IMR-90 (cell line): ENCODE results near the gene SLIT3. TPM values are rescaled to one million over a fixed set of nuclear protein-coding genes. Genes with fewer than 3 reads are reported as not detected.

Experiments used
- ATAC-seq: fragments of 200-7000 bp; cut with Tn5 transposase; 2 replicates; pipeline ENCODE4 v1.9.1; 2020; ENCODE audit warnings: low read depth, mild to moderate bottlenecking, moderate library complexity
- BruUV-seq: library from RNA; stranded (reverse); fragments of 400-500 nt; replicated peaks from 2 replicates; lab custom pipeline; 2021; lab: Mats Ljungman, UMichigan
- CTCF ChIA-PET: fragments of 300-600 bp; formaldehyde crosslinking; extraction: SDS; loops from one replicate; lab custom pipeline; 2021; ENCODE audit warnings: antibody characterized with exemption; lab: Yijun Ruan, JAX
- POLR2A ChIA-PET: fragments of 300-600 bp; sonication (Branson Sonifier 250); formaldehyde crosslinking; loops from one replicate; lab custom pipeline; 2022; ENCODE audit warnings: antibody characterized with exemption; ENCODE audit not compliant: unreplicated experiment; lab: Charles Lee
- DNase-seq: peaks from one replicate; pipeline ENCODE4 v3.0.0; 2013
- H2AFZ ChIP-seq: replicated peaks from 2 replicates; pipeline ENCODE3; 2013; ENCODE audit warnings: low read length, mild to moderate bottlenecking; ENCODE audit not compliant: poor library complexity
- H2AK5ac ChIP-seq: 2 replicates; pipeline ENCODE4 v1.6.1; 2013; ENCODE audit warnings: low read depth, low read length, inconsistent platforms
- H2AK9ac ChIP-seq: replicated peaks from 2 replicates; pipeline ENCODE3; 2013; ENCODE audit warnings: mild to moderate bottlenecking, low read depth, low read length, moderate library complexity; ENCODE audit not compliant: poor library complexity
- H2BK120ac ChIP-seq: 2 replicates; pipeline ENCODE4 v1.6.1; 2013; ENCODE audit warnings: low read depth, low read length, inconsistent platforms
- H2BK15ac ChIP-seq: 3 replicates; pipeline ENCODE4 v1.6.1; 2013; ENCODE audit warnings: low read depth, low read length, inconsistent platforms
- H2BK20ac ChIP-seq: 2 replicates; pipeline ENCODE4 v1.6.1; 2013; ENCODE audit warnings: low read depth, mild to moderate bottlenecking, inconsistent platforms, low read length, moderate library complexity
- H2BK5ac ChIP-seq: 2 replicates; pipeline ENCODE4 v1.6.1; 2013; ENCODE audit warnings: mild to moderate bottlenecking, low read depth, low read length, inconsistent platforms; ENCODE audit not compliant: poor library complexity, severe bottlenecking
- H3K14ac ChIP-seq: replicated peaks from 2 replicates; pipeline ENCODE4 v1.6.1; 2013; ENCODE audit warnings: low read depth, low read length, inconsistent platforms
- H3K18ac ChIP-seq: 2 replicates; pipeline ENCODE4 v1.6.1; 2013; ENCODE audit warnings: low read depth, low read length, control low read depth
- H3K23ac ChIP-seq: 2 replicates; pipeline ENCODE4 v1.6.1; 2013; ENCODE audit warnings: low read depth, low read length, inconsistent platforms
- H3K27ac ChIP-seq: 2 replicates; pipeline ENCODE4 v1.5.1; 2013; ENCODE audit warnings: mild to moderate bottlenecking, control low read depth, low read length; ENCODE audit not compliant: insufficient read depth
- H3K27me3 ChIP-seq: 2 replicates; pipeline ENCODE4 v1.6.1; 2013; ENCODE audit warnings: low read length; ENCODE audit not compliant: control insufficient read depth, insufficient read depth
- H3K36me3 ChIP-seq: 2 replicates; pipeline ENCODE4 v1.6.1; 2013; ENCODE audit warnings: low read length, mixed read lengths; ENCODE audit not compliant: control insufficient read depth, insufficient read depth
- H3K4ac ChIP-seq: 2 replicates; pipeline ENCODE4 v1.6.1; 2013; ENCODE audit warnings: low read depth, low read length, inconsistent platforms
- H3K4me1 ChIP-seq: 2 replicates; pipeline ENCODE4 v1.6.1; 2013; ENCODE audit warnings: low read length, mixed read lengths; ENCODE audit not compliant: control insufficient read depth, insufficient read depth
- H3K4me2 ChIP-seq: 2 replicates; pipeline ENCODE4 v1.6.1; 2013; ENCODE audit warnings: low read depth, mild to moderate bottlenecking, control low read depth, low read length, moderate library complexity
- H3K4me3 ChIP-seq: 2 replicates; pipeline ENCODE4 v1.5.1; 2013; ENCODE audit warnings: low read depth, mild to moderate bottlenecking, control low read depth, low read length, moderate library complexity; ENCODE audit not compliant: insufficient read depth
- H3K56ac ChIP-seq: 2 replicates; pipeline ENCODE4 v1.6.1; 2013; ENCODE audit warnings: low read length, inconsistent platforms; ENCODE audit not compliant: insufficient read depth; ENCODE audit errors: extremely low read depth
- H3K79me1 ChIP-seq, 2 experiments: 2 replicates each; pipeline ENCODE4 v1.6.1; 2013; ENCODE audit warnings: low read length in 2 of 2, inconsistent platforms in 1 of 2, low read depth in 1 of 2
- H3K9ac ChIP-seq: 2 replicates; pipeline ENCODE4 v1.6.1; 2013; ENCODE audit warnings: low read depth, low read length, control low read depth
- H3K9me1 ChIP-seq: 2 replicates; pipeline ENCODE4 v1.6.1; 2013; ENCODE audit warnings: low read length, inconsistent platforms; ENCODE audit not compliant: insufficient read depth
- H3K9me3 ChIP-seq: 2 replicates; pipeline ENCODE4 v1.6.1; 2013; ENCODE audit warnings: low read length; ENCODE audit not compliant: control insufficient read depth, insufficient read depth
- H4K20me1 ChIP-seq: 2 replicates; pipeline ENCODE4 v1.6.1; 2013; ENCODE audit warnings: low read length, inconsistent platforms; ENCODE audit not compliant: insufficient read depth
- H4K5ac ChIP-seq: 2 replicates; pipeline ENCODE4 v1.6.1; 2013; ENCODE audit warnings: mild to moderate bottlenecking, low read depth, low read length, control low read depth
- H4K8ac ChIP-seq, 2 experiments: 2 replicates each; pipeline ENCODE4 v1.6.1; 2013; ENCODE audit warnings: low read depth in 2 of 2, low read length in 2 of 2, control low read depth in 1 of 2, inconsistent platforms in 1 of 2
- H4K91ac ChIP-seq: 2 replicates; pipeline ENCODE4 v1.6.1; 2013; ENCODE audit warnings: low read depth, low read length, inconsistent platforms; ENCODE audit not compliant: insufficient read depth
- CEBPB ChIP-seq: IDR thresholded peaks from 2 replicates; pipeline ENCODE4 v1.6.1; 2012; ENCODE audit warnings: low read depth, low read length, improper control_type of control experiment
- CHD1 ChIP-seq: IDR thresholded peaks from 2 replicates; pipeline ENCODE4 v1.6.1; 2012; ENCODE audit warnings: low read depth, low read length, improper control_type of control experiment
- CTCF ChIP-seq: conservative IDR thresholded peaks from 2 replicates; pipeline ENCODE4 v1.5.1; 2012; ENCODE audit warnings: mild to moderate bottlenecking, low read depth, low read length, improper control_type of control experiment
- MXI1 ChIP-seq: IDR thresholded peaks from 2 replicates; pipeline ENCODE4 v1.6.1; 2012; ENCODE audit warnings: low read depth, mild to moderate bottlenecking, low read length, moderate library complexity, borderline replicate concordance
- NFE2L2 ChIP-seq: fragments of 150-350 bp; IDR thresholded peaks from 2 replicates; pipeline ENCODE4 v1.6.1; 2016; ENCODE audit warnings: low read depth, mild to moderate bottlenecking, low read length
- POLR2A ChIP-seq: IDR thresholded peaks from 2 replicates; pipeline ENCODE4 v1.6.1; 2012; ENCODE audit warnings: mild to moderate bottlenecking, low read depth, low read length
- RCOR1 ChIP-seq: IDR thresholded peaks from 2 replicates; pipeline ENCODE4 v1.6.1; 2012; ENCODE audit warnings: mild to moderate bottlenecking, low read length, improper control_type of control experiment; ENCODE audit not compliant: insufficient replicate concordance
- RFX5 ChIP-seq: IDR thresholded peaks from 2 replicates; pipeline ENCODE4 v1.8.0; 2012; ENCODE audit warnings: low read depth, mild to moderate bottlenecking, low read length, moderate library complexity
- USF2 ChIP-seq: fragments of 150-350 bp; IDR thresholded peaks from 2 replicates; pipeline ENCODE4 v1.6.1; 2017; ENCODE audit warnings: mild to moderate bottlenecking, antibody characterized with exemption, low read length, low read depth
- WGBS, 2 experiments: methylation state at CpG; one replicate each; pipeline versions ENCODE4 v1.1.5 to v1.1.7; 2013; ENCODE audit warnings: missing lambda C conversion rate in 2 of 2; ENCODE audit not compliant: insufficient read length in 1 of 2; ENCODE audit errors: extremely low coverage in 2 of 2; 5-methylcytosine and 5-hydroxymethylcytosine counted together
- dilution Hi-C: fragments of 300-500 bp; cut with HindIII; formaldehyde crosslinking; loops from one replicate; pipeline ENCODE4 v1.14.3; 2018; ENCODE audit warnings: low sequenced_read_pairs; ENCODE audit not compliant: unreplicated experiment
- in situ Hi-C: fragments of 300-500 bp; cut with MboI; formaldehyde crosslinking; loops from 3 replicates; pipeline ENCODE4 v1.14.3; 2019; ENCODE audit warnings: low sequenced_read_pairs, inconsistent platforms, mixed read lengths
- intact Hi-C: fragments of 100-400 bp; cut with micrococcal nuclease; formaldehyde crosslinking; loops from 2 replicates; pipeline ENCODE4 v1.10.0; 2022
- polyA plus RNA-seq, 3 experiments: library from polyadenylated mRNA; depleted of rRNA; stranded (reverse); fragments of >200 nt; gene quantifications; 2 replicates each; pipeline ENCODE4 v1.2.3, GENCODE V29; 2012; ENCODE audit warnings: low replicate concordance in 1 of 3
- total RNA-seq: library from RNA; depleted of rRNA; stranded (reverse); fragments of >200 nt; gene quantifications from 2 replicates; pipeline ENCODE4 v1.2.3, GENCODE V29; 2012

Gene SLIT3
- total and polyA plus RNA-seq, 2 of the 4 experiments (the other 2 are of a cell fraction): 0.18 to 0.50 TPM

GRCh38 chr5:168898247-168898911, 402.6 kb downstream of the SLIT3 start:
- ChIA-PET CTCF (interaction anchor here (1.5 kb wide), 1 partner anchor 9 kb away, joined by 3 read pairs; no protein-coding TSS in a partner anchor), POLR2A (no interaction called here)
- no peak overlapping the region for H4K91ac ChIP-seq
- no peak overlapping the region for H3K4me2 ChIP-seq
- no peak overlapping the region for H2AK5ac ChIP-seq
- no CpG with 5 or more reads among the region's 7 CpGs for WGBS, 2 experiments
- H3K9me3 ChIP-seq: no peaks in the 10 kb centered on the region
- H4K5ac ChIP-seq: no peak overlapping the region
- no peak overlapping the region for H2AK9ac ChIP-seq
- no peaks in the 10 kb centered on the region for H3K36me3 ChIP-seq
- H3K4me1 ChIP-seq: no peaks in the 10 kb centered on the region
- in situ Hi-C loops (no loop called here), dilution Hi-C loops (no loop called here), intact Hi-C loops (no loop called here)
- no peak overlapping the region for H3K14ac ChIP-seq
- H2BK15ac ChIP-seq: no peak overlapping the region
- DNase-seq (no peak), ATAC-seq (no peak)
- no peaks in the 10 kb centered on the region for H3K9me1 ChIP-seq
- no peak overlapping the region for H3K27ac ChIP-seq
- no peak overlapping the region for H2AFZ ChIP-seq
- H4K8ac ChIP-seq: no peak overlapping the region
- H2BK5ac ChIP-seq: no peak overlapping the region
- no peak overlapping the region for H3K4ac ChIP-seq
- BruUV-seq: no TSS peak
- no peak overlapping the region for H3K18ac ChIP-seq
- no peaks in the 10 kb centered on the region for H3K79me1 ChIP-seq
- H3K4me3 ChIP-seq: no peak overlapping the region
- no peak for TF ChIP-seq CTCF
- no peak for TF ChIP-seq USF2
- TF ChIP-seq CEBPB: no peak
- TF ChIP-seq POLR2A: no peak
- no peak for TF ChIP-seq CHD1
- TF ChIP-seq RCOR1: no peak
- TF ChIP-seq RFX5: no peak
- no peak for TF ChIP-seq MXI1
- no peak for TF ChIP-seq NFE2L2
- no peaks in the 10 kb centered on the region for H4K20me1 ChIP-seq
- no peak overlapping the region for H2BK120ac ChIP-seq
- no peak overlapping the region for H3K23ac ChIP-seq
- no peak overlapping the region for H3K56ac ChIP-seq
- no peaks in the 10 kb centered on the region for H3K27me3 ChIP-seq
- H3K9ac ChIP-seq: no peak overlapping the region
- no peak overlapping the region for H2BK20ac ChIP-seq
